ENCODE results near the gene IRF2BPL. TPM values are rescaled to one million over a fixed set of nuclear protein-coding genes. Genes with fewer than 3 reads are reported as not detected.

IRF2BPL gene
- total RNA-seq, 1 experiment from 2014 or later, result 74.6 TPM

DNA sequence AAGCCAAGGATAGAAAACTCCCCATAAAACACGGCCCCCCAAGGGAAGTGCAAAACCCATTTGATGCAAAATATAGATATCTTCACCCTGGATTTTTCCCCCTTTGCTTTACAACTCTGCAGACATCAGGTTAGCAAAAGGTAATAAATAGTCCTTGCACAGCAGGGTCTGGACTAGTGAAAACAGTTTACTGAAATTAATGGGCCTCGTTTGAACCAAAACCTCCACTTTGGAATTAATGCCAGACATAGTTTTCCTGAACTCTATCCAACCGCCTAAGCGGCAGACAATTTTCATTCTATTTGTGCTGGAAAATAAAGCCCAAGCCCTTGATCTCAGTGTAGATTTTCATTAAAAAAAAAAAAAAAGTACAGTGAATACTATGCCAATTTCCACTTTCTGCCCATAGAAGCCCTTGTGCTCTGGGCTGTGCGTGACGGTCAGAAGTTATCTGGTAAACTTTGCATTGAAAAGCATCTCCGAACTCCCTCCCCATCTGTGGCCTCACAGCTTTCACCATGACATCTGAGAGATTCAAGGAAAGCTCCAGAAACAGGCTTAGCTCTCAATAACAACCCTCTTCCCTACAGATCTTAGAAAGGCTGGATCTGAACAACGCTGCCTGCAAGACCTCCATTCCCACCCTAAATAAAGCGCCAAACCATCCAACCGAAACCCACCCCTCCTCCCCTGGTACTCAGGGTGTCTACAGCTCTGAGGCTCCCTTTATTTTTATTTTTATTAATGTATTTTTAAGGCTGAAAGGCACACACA, 11.0 kb upstream of the IRF2BPL start:
- H3K4me2 ChIP-seq (ENCODE audit: low read length), result peak overlapping the region; percentile 78
- H2AFZ ChIP-seq (ENCODE audit: low read depth, low read length, poor library complexity, severe bottlenecking), result peak overlapping the region; percentile 86
- POLR2A ChIA-PET, result interaction anchor here (0.8 to 2.3 kb wide), 14 partner anchors 8 to 122 kb away, joined by 3 to 18 read pairs (median 6); no protein-coding TSS in a partner anchor
- TF ChIP-seq ATF3 (IDR thresholded peaks at IDR 0.05), result no peak
- TF ChIP-seq RAD21 (IDR thresholded peaks at IDR 0.05; ENCODE audit: low read depth), result no peak
- TF ChIP-seq, protein P1, sequence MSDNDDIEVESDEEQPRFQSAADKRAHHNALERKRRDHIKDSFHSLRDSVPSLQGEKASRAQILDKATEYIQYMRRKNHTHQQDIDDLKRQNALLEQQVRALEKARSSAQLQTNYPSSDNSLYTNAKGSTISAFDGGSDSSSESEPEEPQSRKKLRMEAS (IDR thresholded peaks at IDR 0.05), result no peak
- TF ChIP-seq ELF1 (IDR thresholded peaks at IDR 0.05; ENCODE audit: borderline replicate concordance, low read depth), result no peak
- TF ChIP-seq FOSL1 (IDR thresholded peaks at IDR 0.05; ENCODE audit: low read depth), result no peak
- no peak for TF ChIP-seq CEBPB (IDR thresholded peaks at IDR 0.05; ENCODE audit: low read depth)
- TF ChIP-seq SIN3A (IDR thresholded peaks at IDR 0.05; ENCODE audit: low read depth), result no peak
- TF ChIP-seq, protein P2, sequence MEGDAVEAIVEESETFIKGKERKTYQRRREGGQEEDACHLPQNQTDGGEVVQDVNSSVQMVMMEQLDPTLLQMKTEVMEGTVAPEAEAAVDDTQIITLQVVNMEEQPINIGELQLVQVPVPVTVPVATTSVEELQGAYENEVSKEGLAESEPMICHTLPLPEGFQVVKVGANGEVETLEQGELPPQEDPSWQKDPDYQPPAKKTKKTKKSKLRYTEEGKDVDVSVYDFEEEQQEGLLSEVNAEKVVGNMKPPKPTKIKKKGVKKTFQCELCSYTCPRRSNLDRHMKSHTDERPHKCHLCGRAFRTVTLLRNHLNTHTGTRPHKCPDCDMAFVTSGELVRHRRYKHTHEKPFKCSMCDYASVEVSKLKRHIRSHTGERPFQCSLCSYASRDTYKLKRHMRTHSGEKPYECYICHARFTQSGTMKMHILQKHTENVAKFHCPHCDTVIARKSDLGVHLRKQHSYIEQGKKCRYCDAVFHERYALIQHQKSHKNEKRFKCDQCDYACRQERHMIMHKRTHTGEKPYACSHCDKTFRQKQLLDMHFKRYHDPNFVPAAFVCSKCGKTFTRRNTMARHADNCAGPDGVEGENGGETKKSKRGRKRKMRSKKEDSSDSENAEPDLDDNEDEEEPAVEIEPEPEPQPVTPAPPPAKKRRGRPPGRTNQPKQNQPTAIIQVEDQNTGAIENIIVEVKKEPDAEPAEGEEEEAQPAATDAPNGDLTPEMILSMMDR (IDR thresholded peaks at IDR 0.05 in 2 of 3, conservative IDR thresholded peaks at IDR 0.05 in 1 of 3; ENCODE audit: borderline replicate concordance in 1 of 3, insufficient read depth in 1 of 3, low read depth in 2 of 3, low read length in 2 of 3), result no peak
- no peak for TF ChIP-seq ZNF274 (IDR thresholded peaks at IDR 0.05; ENCODE audit: low read depth, low read length)
- TF ChIP-seq, protein P3, sequence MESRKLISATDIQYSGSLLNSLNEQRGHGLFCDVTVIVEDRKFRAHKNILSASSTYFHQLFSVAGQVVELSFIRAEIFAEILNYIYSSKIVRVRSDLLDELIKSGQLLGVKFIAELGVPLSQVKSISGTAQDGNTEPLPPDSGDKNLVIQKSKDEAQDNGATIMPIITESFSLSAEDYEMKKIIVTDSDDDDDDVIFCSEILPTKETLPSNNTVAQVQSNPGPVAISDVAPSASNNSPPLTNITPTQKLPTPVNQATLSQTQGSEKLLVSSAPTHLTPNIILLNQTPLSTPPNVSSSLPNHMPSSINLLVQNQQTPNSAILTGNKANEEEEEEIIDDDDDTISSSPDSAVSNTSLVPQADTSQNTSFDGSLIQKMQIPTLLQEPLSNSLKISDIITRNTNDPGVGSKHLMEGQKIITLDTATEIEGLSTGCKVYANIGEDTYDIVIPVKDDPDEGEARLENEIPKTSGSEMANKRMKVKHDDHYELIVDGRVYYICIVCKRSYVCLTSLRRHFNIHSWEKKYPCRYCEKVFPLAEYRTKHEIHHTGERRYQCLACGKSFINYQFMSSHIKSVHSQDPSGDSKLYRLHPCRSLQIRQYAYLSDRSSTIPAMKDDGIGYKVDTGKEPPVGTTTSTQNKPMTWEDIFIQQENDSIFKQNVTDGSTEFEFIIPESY (IDR thresholded peaks at IDR 0.05; ENCODE audit: extremely low read depth, insufficient replicate concordance, low read length), result no peak
- TF ChIP-seq POLR2AphosphoS5 (IDR thresholded peaks at IDR 0.05; ENCODE audit: low read depth, low read length), result no peak
- TF ChIP-seq EGR1 (IDR thresholded peaks at IDR 0.05; ENCODE audit: low read depth), result no peak
- no peak for TF ChIP-seq POLR2A (IDR thresholded peaks at IDR 0.05; ENCODE audit: borderline replicate concordance, extremely low read depth, insufficient read depth, insufficient read length)
- ATAC-seq, result no peak
- H3K9ac ChIP-seq (ENCODE audit: low read length), result peak overlapping the region; percentile 55
- H3K9me2 ChIP-seq (ENCODE audit: insufficient read depth), result no peaks in the 10 kb centered on the region
- H3K9me3 ChIP-seq (ENCODE audit: control insufficient read depth in 1 of 2, insufficient read depth in 1 of 2, low read depth in 1 of 2, low read length in 2 of 2), result no peaks in the 10 kb centered on the region
- no TSS peak for BruUV-seq (replicated peaks)
- no peak for DNase-seq (ENCODE audit: low read depth, low spot score)
- peaks cover 68 to 76% of the 10 kb centered on the region in 2 experiments for H3K4me1 ChIP-seq (ENCODE audit: control insufficient read depth in 1 of 2, insufficient read depth in 2 of 2, low read length in 2 of 2)
- no peaks in the 10 kb centered on the region for H3K79me2 ChIP-seq (ENCODE audit: insufficient read depth, low read length)
- H3K36me3 ChIP-seq (ENCODE audit: control insufficient read depth in 1 of 2, insufficient read depth in 2 of 2, low read length in 2 of 2), result no peaks in the 10 kb centered on the region
- CTCF ChIA-PET, result interaction anchor here (1.2 to 1.7 kb wide), 4 partner anchors 16 to 163 kb away, joined by 3 to 5 read pairs (median 4); no protein-coding TSS in a partner anchor
- peak overlapping the region; percentile 75 for H3K27ac ChIP-seq (ENCODE audit: low read depth, low read length)
- H4K20me1 ChIP-seq (ENCODE audit: insufficient read depth), result no peaks in the 10 kb centered on the region
- peak overlapping the region; percentile 35 to 49 for H3K4me3 ChIP-seq (replicated peaks in 1 of 2; ENCODE audit: low read depth in 1 of 2, low read length in 2 of 2)
- RAD21 ChIA-PET (ENCODE audit: low non-redundant PET in 1 of 2, low total read pairs in 2 of 2, uncharacterized antibody in 2 of 2, unreplicated experiment in 2 of 2), result no interaction called here
- intact Hi-C loops (cut with micrococcal nuclease), result loop anchor here (5.0 kb wide), 1 partner anchor 82 kb away; no protein-coding TSS in a partner anchor
- no peaks in the 10 kb centered on the region for H3K27me3 ChIP-seq (ENCODE audit: insufficient read depth, low read length)
